Kasumi-1 (cell line): ENCODE results near the gene BHLHE23.
"Not testable (repeated sequence)": the region's sequence is repeated elsewhere in the genome, so short reads cannot be mapped to it uniquely, and the experiment has no call there.

ENCODE experiments used
- DNase-seq, 2 experiments: peaks; one replicate each; lab custom pipeline; 2025; lab: John Stamatoyannopoulos, UW

BHLHE23 gene

DNA sequence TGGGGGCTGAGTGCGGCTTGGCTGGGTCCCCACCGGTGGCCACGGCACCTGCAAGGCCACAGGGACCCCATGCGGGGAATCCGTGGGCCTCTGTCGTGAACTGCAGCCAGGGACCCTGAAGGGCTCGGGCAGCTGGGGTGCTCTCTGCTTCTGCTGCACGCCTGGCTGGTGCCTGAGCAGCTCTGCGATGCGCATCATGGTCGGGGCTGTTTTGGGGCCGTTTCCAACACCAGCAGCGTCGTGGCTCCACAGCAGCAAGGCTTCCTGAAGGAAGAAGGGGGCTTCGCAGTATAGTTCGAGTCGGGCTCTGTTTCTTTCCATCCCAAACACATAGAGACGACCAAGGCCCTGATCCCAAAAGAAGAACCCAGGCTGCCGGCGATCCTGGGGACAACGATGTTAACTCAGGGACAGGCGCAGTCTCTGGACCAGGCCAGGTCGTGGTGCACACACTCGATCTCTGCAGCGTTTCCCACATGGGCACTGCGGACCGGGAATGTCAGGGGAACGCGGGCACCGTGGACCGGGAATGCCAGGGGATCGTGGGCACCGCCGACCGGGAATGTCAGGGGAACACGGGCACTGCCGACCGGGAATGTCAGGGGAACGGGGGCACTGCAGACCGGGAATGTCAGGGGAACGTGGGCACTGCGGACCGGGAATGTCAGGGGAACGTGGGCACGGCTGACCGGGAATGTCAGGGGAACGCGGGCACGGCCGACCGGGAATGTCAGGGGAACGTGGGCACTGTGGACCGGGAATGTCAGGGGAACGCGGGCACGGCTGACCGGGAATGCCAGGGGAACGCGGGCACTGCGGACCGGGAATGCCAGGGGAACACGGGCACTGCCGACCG is 36.8 kb upstream of the BHLHE23 start:
- no peak for DNase-seq

GRCh38 chr20:63042448-63043071 is 35.8 kb upstream of the BHLHE23 start:
- DNase-seq, result no peak

DNA sequence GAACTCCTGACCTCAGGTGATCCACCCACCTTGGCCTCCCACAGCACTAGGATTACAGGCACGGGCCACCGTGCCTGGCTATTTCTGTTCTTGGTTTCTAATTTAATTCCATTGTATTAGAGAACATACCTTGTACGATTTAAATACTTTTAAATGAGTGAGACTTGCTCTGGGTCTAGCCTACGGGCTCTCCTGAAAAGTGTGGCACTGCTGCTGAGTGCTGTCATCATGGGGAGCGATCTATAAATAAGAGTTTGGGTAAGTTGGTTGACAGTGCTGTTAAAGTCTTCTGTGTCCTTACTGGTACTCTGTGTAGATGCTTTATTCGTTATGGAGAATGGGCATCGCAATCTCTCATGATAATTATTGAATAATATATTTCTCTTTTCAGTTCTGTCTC is 35.0 kb upstream of the BHLHE23 start:
- no peak for DNase-seq

DNA sequence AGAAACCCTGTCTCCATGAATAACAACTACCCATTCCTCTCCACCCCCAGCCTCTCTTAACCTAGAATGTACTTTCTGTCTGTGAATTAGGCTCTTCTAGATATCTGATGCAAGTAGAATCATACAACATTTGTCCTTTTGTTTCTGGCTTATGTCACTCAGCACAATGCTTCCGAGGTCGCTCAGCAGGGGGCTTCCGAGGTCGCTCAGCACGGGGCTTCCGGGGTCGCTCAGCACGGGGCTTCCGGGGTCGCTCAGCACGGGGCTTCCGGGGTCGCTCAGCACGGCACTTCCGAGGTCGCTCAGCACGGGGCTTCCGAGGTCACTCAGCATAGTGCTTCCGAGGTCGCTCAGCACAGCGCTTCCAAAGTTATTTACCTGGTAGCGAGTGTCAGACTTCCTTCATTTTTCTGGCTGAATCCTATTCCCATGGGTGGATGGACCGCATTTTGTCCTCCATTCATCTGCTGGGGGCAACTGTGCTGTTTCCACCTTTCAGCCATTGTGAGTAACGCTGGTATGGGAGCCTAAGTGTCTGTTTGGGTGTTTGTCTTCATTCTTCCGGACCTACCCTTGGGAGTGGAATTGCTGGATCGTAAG is 31.0 kb upstream of the BHLHE23 start:
- DNase-seq, result no peak

- no peak for DNase-seq
Measured at GRCh38 chr20:63036291-63036690, 29.5 kb upstream of the BHLHE23 start.

- no peak for DNase-seq
Measured at GRCh38 chr20:63035603-63036185, 28.9 kb upstream of the BHLHE23 start.

DNA sequence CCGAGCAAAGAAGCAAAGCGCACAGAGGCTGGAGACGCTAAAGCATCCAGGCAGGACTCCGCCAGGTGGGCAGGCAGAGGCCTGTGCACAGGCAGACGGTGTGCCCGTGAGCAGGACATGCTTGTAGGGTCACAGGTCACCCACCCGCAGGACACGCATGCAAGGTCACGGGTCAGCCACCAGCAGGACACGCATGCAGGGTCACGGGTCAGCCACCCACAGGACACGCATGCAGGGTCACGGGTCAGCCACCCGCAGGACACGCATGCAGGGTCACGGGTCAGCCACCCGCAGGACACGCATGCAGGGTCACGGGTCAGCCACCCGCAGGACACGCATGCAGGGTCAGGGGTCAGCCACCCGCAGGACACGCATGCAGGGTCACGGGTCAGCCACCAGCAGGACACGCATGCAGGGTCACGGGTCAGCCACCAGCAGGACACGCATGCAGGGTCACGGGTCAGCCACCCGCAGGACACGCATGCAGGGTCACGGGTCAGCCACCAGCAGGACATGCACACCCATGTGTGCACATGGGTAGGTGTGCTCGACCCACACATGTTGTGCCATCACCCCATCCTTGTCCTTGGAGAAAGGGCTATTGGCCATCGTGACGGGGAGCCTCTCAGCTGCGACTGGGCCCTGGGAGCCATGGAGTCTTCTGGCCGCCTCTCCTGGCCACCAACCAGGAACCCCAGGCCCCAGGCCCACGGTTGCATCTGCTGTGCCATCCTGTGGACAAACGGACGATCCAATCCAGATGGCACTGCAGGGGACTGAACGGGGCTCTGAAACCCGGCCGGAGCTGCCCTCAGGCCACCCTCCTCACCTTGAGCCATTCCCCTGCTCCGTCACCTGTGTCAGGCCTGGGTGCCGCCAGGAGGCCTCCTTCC is 28.2 kb upstream of the BHLHE23 start:
- DNase-seq, result not testable (repeated sequence)

DNA sequence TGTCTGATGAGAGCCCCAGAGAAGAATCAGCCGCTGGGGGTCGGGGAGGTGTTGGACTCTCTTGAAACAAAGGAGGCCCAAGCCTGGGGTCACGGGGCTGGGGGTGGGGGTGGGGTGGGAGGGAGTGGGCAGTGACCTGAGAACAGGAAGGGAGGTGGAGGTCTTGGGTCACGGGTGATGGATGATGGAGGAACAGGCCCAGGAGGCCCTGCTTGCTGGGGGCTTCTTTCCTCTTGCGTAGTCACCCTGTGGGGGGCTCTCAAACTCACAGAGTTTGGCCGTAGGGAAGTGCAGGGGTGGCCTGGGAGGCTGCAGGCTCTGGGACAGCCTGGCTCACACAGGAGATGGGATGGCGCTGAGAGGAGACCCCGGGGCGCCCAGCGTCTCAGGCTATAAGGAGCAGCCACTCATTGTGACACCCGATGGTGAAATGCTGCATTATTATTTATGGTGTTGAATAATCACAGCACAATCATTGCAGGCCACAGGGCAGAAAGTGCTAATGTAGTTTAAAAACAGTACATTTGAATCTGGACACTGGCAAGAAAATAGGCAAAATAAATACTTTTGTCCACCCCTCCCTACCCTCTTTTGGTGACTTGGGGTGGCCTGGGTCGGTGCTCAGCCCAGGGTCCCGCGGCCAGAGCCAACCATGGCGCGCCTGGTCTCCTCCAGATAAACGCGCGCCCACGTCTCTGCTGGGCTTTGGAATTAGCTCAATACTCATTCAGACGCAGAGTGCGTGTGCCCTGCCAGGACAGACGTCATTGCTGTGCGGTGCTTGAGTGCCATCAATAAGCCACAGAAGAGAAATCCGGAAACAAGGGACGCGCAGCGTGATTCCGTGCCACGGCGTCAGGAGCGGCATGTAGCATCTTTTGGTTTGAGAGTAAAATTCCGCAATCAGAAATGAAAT is 27.3 kb upstream of the BHLHE23 start:
- DNase-seq, result no peak

GRCh38 chr20:63032861-63033793 is 26.4 kb upstream of the BHLHE23 start:
- DNase-seq, result peak; percentile 15 to 19

DNA sequence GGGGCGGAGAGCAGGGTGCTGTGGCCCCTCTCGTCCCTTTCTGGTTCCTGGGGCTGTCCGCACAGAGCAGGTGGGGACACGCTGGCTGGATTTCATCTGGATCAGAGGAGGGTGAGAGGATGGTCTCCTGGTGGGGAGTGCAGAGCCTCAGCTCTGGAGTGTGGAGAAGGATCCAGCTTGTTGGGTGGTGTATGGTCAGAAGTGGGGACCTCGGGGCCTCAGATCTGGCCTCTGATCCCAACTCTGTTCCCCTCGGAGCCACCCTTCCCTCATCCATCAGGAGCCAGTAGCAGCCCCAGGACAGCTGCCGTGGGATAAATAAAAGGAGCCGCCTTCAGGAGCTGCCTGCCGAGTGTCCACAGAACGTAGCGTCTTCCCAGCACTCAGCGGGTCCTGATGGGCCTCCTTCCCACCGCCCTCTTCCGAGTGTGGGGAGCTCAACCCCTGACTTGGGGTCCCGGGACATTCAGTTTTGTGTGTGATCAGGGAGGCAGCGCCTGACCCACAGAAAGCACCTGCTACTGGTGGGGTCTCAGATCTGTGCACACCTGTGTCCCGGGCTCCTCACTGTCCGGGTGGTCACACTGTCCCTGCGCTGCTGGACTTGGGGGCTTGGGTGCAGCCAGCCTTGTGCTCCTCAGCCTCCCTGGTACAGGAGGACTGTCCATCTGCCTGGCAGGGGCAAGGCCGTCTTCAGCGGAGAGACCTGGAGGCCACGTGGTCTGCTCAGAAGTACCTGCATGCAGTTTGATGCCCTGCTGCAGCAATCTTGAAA is 25.4 kb upstream of the BHLHE23 start:
- DNase-seq, result no peak

GRCh38 chr20:63031251-63032014 is 24.7 kb upstream of the BHLHE23 start:
- no peak for DNase-seq

DNA sequence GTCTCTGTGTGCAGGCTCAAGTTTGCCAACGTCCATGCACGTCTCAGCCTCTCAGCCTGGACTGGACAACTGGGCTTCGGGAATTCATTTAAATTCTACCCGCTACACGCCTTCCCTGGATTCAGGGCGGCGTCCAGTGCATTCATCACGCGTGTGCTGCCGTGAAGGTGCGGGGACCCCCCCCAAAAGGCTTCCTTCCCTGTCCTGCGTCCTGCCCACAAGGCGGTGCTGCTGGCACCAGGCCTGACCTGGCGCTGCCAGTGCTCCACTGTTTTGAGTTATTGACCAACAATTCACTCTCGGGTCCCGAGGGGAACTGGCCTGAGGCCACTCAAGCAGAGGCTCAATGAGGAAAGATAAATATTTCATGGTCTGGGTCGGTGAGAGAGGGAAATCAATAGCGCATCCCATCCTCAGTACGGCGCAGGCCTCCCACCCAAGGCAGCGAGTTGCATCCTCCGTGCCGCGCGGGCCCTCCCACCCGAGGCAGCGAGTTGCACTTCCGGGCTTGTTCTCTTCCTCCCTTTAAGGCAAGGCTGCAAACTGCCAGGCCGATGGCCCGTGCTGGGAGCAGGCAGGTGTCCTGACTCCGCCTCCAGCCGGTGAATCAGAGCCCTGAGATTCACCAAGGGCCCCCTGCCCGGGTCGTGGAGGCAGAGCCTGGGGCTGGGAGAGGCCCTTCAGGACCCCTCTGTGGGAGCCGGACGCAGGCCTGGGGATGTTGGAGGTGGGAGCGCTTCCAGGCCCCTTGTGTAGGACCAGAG is 22.8 kb upstream of the BHLHE23 start:
- no peak for DNase-seq

- no peak for DNase-seq
Measured at GRCh38 chr20:63028461-63028921, 21.7 kb upstream of the BHLHE23 start.

- DNase-seq, result no peak
Measured at GRCh38 chr20:63027922-63028389, 21.2 kb upstream of the BHLHE23 start.

DNA sequence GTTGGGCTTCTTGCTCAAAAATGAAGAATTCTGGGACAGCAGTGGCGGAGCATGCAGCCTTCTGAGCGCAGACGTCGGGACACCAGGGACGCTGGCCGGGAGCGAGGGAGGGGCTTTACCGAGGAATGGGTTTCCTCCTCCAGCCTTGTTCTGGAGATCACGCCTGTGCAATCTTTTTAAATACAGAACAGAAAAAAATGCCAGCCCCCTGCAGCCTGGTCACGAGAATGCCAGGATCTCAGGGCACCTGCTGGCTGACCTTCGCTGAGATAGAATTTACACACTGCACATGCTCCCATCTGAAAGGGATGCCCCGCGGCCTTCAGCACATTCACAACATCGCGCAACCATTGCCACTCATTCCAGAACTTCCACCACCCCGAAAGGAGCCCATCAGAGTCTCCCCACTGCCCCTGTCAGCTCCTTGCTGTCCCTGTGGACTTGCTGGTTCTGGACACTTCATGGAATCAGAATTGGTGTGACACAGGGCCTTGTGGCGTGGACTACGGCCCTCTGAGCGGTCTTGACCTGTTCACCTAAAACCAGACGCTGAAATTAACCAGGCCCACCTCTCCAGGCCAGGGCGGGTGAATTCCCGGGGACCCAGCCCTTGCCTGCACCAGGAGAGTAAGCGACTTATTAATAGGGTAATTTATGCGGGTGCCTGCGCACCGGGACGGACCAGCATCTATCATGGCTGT is 20.6 kb upstream of the BHLHE23 start:
- DNase-seq, result no peak

GRCh38 chr20:63026582-63027165 is 19.9 kb upstream of the BHLHE23 start:
- DNase-seq, result no peak
